Measurements from ENCODE around the gene KYNU. TPM values are rescaled to one million over a fixed set of nuclear protein-coding genes. Genes with fewer than 3 reads are reported as not detected.
"Not testable (repeated sequence)": the region's sequence is repeated elsewhere in the genome, so short reads cannot be mapped to it uniquely, and the experiment has no call there.

The KYNU gene
- total RNA-seq, 1 experiment from 2014 or later = not detected

- H3K27me3 ChIP-seq (replicated peaks); H3K4me1 ChIP-seq (replicated peaks); H3K4me3 ChIP-seq; H3K9me3 ChIP-seq (replicated peaks); DNase-seq (ENCODE audit: low read depth in 1 of 2, low spot score in 2 of 2); H3K27ac ChIP-seq; H3K36me3 ChIP-seq: not testable (repeated sequence)
Measured at GRCh38 chr2:143089520-143089919, 212.1 kb downstream of the KYNU start.
